ENCODE results near the gene MECP2.

MECP2 gene

GRCh38 chrX:154115071-154115470, 17.6 kb upstream of the MECP2 start:
- DNase-seq: no peak

DNA sequence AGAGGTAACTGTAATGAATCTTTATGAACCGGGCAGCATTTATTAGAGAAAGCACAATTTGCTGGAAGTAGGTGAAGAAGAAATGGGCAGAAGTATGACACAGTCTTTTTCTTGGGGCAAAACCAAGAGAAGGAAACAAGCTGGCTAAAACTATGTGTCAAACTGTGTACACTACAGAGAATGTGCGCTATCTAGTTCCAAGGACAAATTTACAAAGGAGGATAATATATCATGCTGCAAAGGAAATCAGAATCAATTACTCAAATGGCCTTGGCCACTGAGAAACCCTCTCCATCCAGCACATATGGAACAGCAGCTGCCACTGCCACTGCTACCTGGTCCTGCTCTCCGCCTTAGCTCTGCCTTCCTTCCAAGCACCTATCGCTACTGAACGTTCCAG, 17.1 kb upstream of the MECP2 start:
- DNase-seq: no peak

- DNase-seq: no peak
Observed at GRCh38 chrX:154113729-154114128, 16.2 kb upstream of the MECP2 start.

- no peak for DNase-seq
Observed at GRCh38 chrX:154098551-154098950, 1.0 kb upstream of the MECP2 start.

DNA sequence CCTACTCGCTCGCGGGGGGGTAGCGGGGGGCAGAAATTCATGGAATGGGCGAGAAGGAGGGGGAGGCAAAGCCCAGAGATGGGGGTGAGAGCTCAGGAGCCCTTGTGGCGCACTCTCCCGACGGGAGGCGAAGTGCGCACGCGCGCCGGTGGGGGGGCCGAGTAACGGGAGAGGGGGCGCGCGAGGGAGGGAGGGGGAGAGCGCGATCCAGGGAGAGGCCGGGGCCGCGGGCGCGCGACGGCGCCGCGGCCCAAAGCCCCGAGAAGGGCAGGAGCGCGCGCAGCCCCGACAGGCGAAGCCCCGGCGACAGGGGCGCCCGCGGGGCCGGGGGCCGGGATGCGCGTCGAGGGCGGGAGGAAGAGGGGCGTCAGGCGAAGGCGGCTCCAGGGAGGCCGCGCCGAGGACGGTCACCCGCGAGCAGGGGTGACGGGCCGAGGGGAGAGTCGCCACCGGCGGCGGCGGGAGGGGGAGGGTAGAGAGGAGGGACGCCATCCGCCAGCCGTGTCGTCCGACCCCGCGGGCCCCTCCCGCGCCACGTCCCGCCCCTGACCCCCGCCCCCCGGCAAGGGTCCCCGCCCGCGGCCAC, 421 bp downstream of the MECP2 start:
- DNase-seq: peak; percentile 65

DNA sequence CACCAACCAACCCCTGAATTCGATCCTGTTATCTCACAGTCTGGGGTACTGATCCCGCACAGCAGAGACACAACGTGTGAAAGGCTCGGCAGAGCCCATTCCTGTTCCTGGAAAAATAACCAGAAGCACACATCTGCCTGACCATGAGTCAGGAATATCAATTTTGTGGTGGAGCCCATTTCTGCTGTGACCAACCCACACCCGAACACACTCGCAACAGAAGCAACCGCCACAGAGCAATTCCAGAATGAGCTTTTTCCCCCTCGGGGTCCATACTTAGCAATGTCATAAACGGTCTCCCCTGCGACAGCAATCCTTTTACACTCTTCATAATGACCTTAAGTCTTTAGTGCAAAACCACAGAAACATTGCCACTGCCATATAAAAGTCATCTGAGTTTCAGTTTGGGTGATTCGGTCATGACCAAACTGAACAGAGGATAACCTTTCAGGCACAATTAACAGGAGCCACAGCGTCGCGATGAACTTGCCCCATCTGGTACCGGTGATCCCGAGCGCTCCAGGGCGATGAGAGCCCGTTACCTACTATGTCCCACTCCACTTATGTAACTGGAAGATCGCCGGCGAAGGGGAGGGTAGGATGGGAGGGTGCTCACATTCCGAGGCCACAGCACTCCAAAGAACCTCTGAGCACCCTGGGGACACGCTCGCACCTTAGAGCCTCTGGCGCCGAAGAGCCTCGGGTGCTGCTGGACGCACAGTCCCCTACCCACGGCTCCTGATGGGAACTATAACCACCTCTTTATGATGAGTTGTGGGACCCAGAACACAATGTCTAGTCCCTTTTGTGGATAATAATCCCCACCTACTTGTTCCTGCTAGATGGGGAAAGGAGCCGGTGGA, 1.1 kb downstream of the MECP2 start:
- DNase-seq: no peak

GRCh38 chrX:154094833-154095232, 2.7 kb downstream of the MECP2 start:
- no peak for DNase-seq

GRCh38 chrX:154093965-154094364, 3.6 kb downstream of the MECP2 start:
- no peak for DNase-seq

GRCh38 chrX:154092371-154092770, 5.1 kb downstream of the MECP2 start:
- no peak for DNase-seq

DNA sequence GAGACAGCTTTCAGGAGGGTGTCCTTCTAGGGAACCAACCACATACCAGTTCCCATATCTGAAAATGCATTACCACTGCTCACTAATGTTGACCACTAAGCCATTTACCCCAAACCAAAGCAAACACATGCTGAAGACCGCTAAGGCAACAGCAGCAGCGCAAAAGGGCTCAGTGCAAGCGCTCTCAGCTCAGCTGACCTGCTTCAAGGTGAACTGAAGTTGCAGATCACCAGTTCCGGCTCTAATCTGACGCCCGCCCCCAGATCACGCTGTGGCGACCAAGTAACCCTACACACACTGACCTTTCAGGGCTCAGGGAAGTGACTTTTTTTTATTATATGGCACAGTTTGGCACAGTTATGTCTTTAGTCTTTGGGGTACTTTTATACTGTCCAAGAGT, 5.8 kb downstream of the MECP2 start:
- no peak for DNase-seq

- no peak for DNase-seq
Observed at GRCh38 chrX:154090731-154091130, 6.8 kb downstream of the MECP2 start.

DNA sequence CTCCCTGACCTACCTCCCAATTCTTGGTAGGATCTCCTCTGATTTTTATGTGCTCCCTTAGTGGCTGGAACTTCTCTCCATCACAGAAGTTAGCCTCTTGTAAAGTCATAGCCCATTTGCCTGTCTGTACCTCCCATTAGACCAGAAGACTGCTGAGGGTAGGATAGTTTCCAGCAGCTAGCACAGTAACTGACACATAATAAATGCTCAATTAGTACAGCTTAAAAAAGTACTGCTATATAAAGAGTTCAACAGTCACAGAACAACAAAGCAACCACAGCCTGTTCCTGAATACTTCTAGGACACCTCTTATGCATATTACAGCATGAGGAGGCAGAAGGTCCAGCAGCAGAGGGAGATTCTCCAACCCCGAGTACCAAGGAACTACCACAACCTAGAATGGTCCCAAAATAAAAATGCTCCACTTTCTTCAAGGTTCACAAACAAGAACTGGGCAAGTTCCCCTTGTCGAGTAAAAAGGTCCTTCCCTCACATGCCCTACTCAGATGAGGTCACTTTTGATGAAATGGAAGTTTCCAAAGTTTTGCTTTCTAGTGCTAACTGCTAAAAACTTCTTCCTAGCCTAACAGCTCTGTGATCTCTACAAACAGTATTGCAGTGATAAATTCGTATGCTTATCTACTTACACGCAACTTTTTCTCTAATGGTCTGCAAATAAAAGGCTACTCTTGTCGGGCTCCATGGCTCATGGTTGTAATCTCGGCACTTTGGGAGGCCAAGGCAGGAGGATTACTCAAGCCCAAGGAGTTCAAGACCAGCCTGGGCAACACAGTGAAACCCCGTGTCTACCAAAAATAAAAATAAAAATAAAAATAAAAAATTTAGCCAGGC, 12.8 kb downstream of the MECP2 start:
- no peak for DNase-seq

DNA sequence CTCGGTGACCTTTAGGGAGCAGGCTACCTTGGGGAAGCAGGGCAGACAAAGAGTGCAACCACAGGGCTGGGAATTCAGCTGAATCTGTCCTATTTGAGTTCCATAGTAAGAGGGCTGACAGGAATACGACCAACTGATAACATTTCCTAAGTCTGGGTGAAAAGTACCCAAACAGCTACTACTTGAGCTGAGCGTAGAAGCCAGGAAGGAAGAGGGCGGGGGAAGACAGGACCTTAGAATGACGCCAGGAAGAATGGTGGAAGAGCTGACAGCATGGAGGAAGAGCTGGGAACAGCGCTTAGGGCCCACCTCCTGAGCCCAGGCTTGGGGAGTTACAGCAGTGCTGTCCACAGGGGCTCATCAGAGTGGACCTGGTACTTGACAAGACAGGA, 14.4 kb downstream of the MECP2 start:
- DNase-seq: no peak

DNA sequence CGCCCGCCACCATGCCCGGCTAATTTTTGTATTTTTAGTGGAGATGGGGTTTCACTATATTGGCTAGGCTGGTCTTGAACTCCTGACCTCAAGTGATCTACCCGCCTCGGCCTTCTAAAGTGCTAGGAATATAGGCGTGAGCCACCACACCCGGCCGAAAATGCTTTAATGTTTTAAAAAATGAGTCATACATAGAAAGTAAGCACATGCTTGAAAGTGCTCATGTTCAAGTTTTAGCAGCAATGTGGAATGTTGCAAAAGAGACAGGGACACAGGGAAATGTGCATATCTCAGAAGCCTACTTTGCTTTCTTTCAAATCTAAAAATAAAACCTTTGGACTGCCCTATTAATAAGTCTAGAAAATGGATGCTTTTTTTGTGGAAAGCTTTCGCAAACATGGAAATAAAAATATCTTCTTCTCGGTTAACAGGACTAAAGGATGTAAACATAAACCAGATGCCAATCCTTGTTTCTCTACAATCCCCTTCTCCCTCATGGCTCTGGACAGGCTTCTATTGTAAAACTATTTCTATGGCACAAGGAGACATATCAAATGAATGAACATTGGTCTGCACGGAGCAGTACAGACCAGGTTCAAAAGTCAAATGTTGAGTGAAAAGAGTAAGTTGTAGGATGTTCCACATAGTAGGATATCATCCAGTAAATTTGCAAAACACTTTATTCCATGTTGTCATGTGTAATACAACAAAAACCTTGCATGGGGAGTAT, 15.0 kb downstream of the MECP2 start:
- DNase-seq: no peak

- DNase-seq: no peak
Observed at GRCh38 chrX:154077101-154077500, 20.4 kb downstream of the MECP2 start.

GRCh38 chrX:154074199-154074598, 23.3 kb downstream of the MECP2 start:
- DNase-seq: no peak

GRCh38 chrX:154072192-154072591, 25.3 kb downstream of the MECP2 start:
- DNase-seq: no peak

DNA sequence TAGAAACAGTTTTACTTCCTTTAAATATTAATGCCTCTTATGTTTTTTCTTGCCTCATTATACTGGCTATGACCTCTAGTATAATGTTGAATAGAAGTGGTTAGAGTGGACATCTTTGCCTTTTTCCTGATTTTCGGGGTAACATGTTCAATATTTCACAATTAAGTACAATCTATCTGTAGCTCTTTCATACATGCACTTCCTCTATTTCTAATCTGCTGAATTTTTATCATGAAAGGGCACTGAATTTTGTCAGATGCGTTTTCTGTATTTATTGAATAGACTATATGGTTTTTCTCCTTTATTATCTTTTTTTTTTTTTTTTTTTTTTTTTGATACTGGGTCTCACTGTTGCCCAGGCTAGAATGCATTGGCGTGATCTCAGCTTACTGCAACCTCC, 29.0 kb downstream of the MECP2 start:
- DNase-seq: no peak

DNA sequence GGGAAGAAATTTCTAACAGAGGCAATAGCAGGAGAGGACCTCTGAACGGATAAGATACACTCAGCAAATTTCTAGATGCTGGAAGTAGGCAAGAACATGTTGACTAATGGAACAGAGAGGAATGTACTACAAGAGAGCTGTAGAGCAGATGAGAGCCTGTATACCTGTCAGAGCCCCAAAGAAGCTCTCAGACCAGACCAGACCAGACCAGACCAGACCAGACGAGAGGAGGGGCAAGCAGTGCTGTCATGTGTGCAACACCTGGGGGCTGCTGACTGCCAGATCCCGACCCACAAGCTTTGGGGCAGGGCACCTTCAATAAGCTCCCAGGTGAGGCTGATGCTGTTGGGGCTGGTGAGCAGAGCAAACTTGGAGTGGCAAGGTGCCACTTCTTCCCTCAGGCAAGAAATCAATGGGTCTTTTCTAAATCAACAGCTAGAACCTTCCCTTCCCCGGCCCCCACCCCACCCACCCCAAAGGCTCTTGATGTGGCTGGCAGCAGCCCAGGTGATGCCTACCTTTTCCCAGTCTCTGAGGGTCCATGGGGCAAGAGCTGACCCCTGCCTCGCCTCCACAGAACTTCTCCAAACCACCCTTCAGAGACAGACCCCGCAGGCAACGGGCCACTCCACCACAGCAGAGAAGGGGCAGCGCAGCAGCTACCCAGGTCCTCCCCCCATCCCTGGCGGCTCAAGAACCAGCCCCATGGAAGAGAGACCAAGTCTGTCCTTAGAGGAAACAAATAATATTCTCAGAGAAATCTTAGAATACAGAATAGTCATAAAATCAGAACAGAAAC, 32.7 kb downstream of the MECP2 start:
- DNase-seq: no peak

- no peak for DNase-seq
Observed at GRCh38 chrX:154063234-154063633, 34.3 kb downstream of the MECP2 start.

DNA sequence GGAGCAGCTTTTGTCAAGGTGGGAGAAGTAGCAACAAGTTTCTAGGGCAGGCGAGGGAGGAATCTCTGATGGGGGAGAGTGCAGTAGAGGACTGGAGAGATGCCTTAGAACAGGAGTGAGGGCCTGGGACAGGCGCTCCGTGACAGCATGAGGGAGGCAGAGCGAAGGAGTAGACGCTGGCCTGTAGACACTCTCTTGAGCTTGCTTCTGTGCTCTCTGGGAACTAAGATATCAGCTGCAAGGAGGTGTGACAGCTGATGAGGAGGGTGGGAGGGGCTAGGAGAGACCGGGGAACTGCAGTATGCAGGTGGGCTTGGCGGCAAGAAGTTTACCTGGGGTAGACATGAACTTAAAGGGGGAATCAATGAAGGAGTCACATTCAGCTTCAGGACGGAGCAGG, 35.7 kb downstream of the MECP2 start:
- no peak for DNase-seq

GRCh38 chrX:154059729-154060245, 37.7 kb downstream of the MECP2 start:
- DNase-seq: no peak

Data from activated gamma-delta T cell treated with Interleukin-2 at 50 U/mL for 16 hours (primary cell).